HepG2 (cell line): ENCODE data around the gene ERO1A.

Source experiments
- JUN ChIP-seq: sonication (generic); formaldehyde crosslinking; IDR thresholded peaks from 2 replicates; pipeline ENCODE4 v1.4.0; 2020; ENCODE audit warnings: mild to moderate bottlenecking, missing genetic modification reagents
- SMC3 ChIP-seq: IDR thresholded peaks from 2 replicates; pipeline ENCODE4 v1.6.1; 2011; ENCODE audit warnings: low read length, improper control_type of control experiment
- SMYD3 ChIP-seq: sonication (generic); formaldehyde crosslinking; IDR thresholded peaks from 2 replicates; pipeline ENCODE4 v1.8.1; 2023; ENCODE audit warnings: mild to moderate bottlenecking, missing genetic modification reagents
- TF ChIP-seq, protein P1 (sequence below): sonication (generic); formaldehyde crosslinking; IDR thresholded peaks from 2 replicates; pipeline ENCODE4 v1.5.0; 2020; ENCODE audit warnings: mild to moderate bottlenecking, missing genetic modification reagents, moderate library complexity
- TF ChIP-seq, protein P2 (sequence below): sonication (generic); formaldehyde crosslinking; IDR thresholded peaks from 2 replicates; pipeline ENCODE4 v1.8.1; 2023; ENCODE audit warnings: mild to moderate bottlenecking, missing genetic modification reagents

DNA sequence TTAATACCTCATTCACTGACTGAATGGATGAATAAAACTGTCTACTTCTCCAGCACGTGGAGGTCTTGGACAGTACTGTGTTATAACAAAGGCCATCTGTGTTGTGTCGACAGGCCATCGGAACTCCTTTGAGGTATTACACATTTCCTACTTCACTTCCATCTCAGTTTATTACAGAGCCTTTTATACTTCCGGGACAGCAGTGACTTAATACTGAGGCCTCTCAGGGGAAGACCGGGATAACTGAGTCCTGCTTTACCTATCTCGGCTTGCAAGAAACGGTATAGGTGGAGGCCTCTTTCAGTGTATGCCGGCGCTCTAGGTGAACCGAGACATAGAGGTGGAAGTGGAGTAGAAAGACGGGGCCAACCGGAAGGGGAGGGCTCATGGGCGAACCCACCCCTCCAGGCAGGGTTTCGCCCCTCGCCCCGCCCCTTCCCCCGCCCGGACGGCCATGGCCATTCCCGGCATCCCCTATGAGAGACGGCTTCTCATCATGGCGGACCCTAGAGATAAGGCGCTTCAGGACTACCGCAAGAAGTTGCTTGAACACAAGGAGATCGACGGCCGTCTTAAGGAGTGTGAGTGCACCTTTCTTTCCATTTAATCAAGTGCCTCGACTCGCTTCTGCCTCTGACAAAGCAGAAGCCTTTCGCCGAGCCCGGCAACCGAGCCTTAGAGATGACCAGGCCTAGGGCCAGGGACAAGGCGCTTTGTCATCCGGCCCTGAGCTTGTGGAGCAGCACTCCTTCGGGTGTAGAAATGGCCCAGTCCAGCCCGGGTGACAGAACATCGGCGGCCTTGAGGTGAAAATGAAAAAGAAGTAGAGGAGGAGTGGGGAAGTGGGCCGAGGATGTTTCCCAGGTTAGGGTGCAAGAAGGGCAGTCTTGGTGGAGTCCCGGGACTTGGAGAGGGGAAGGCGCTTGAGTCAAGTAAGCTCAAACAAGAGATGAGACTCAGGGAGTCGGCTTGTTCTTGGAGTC lies 11.7 kb upstream of the ERO1A start, which contains the start of gene PSMC6:
- TF ChIP-seq SMYD3 (peak; percentile 65; the same call in 1 of the 2 replicates), JUN (CRISPR knock-in tag) (no peak), SMC3 (no peak)
- TF ChIP-seq, protein P1, sequence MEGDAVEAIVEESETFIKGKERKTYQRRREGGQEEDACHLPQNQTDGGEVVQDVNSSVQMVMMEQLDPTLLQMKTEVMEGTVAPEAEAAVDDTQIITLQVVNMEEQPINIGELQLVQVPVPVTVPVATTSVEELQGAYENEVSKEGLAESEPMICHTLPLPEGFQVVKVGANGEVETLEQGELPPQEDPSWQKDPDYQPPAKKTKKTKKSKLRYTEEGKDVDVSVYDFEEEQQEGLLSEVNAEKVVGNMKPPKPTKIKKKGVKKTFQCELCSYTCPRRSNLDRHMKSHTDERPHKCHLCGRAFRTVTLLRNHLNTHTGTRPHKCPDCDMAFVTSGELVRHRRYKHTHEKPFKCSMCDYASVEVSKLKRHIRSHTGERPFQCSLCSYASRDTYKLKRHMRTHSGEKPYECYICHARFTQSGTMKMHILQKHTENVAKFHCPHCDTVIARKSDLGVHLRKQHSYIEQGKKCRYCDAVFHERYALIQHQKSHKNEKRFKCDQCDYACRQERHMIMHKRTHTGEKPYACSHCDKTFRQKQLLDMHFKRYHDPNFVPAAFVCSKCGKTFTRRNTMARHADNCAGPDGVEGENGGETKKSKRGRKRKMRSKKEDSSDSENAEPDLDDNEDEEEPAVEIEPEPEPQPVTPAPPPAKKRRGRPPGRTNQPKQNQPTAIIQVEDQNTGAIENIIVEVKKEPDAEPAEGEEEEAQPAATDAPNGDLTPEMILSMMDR = 0 out of 2 replicates have a peak, but pooled peaks have one; percentile 9
- TF ChIP-seq, protein P2, sequence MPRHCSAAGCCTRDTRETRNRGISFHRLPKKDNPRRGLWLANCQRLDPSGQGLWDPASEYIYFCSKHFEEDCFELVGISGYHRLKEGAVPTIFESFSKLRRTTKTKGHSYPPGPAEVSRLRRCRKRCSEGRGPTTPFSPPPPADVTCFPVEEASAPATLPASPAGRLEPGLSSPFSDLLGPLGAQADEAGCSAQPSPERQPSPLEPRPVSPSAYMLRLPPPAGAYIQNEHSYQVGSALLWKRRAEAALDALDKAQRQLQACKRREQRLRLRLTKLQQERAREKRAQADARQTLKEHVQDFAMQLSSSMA (CRISPR knock-in tag) = no peak
